Measurements from ENCODE around the gene ADAM15. TPM values are rescaled to one million over a fixed set of nuclear protein-coding genes. Genes with fewer than 3 reads are reported as not detected.

Gene ADAM15
- total and polyA plus RNA-seq, 4 donors = 10.8 to 26.8 (median 17.5) TPM

DNA sequence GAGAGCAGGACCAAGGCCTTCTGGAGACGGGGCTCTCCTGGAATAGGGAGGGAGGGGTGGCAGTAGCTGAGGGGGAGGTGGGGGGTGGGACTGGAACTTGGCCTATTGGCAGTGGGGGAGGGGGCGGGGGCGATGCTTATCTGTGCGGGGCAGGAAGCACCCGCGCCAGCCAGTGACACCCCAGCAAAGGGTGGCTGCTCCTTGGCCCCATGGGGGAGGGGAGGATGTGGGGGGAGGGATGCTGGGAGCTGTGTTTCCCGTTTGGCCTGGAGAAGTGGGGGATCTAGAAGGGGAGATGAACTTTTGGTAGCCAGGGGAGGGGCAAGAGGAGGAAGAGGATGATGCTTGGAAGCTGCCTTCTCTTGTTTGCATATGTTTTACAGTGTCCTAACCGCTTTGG lies 37.5 kb upstream of the ADAM15 start:
- Histone ChIP-seq H3K4me3 (ENCODE audit: low read depth in 1 of 3, low read length in 3 of 3) (no peak overlapping the region), H3K9ac (ENCODE audit: low read depth in 1 of 2, low read length in 2 of 2) (no peak overlapping the region), H3K36me3 (ENCODE audit: control insufficient read depth in 4 of 4, insufficient read depth in 3 of 4, low read depth in 1 of 4, low read length in 3 of 4) (peaks cover 3 to 19% (median 9%) of the 10 kb centered on the region in 4 donors), H3K9me3 (ENCODE audit: control insufficient read depth in 4 of 4, low read length in 3 of 4) (no peaks in the 10 kb centered on the region), H3K27me3 (ENCODE audit: control insufficient read depth in 4 of 4, insufficient read depth in 4 of 4, low read length in 3 of 4) (no peaks in the 10 kb centered on the region), H3K4me1 (ENCODE audit: control insufficient read depth in 4 of 4, insufficient read depth in 4 of 4, low read length in 3 of 4) (peaks cover 36 to 86% (median 58%) of the 10 kb centered on the region in 4 donors), H3K27ac (ENCODE audit: low read depth in 1 of 2, low read length in 2 of 2) (no peak overlapping the region)
- TF ChIP-seq RXRA (IDR thresholded peaks at IDR 0.05) = no peak
- no peak for TF ChIP-seq TAF1 (conservative IDR thresholded peaks at IDR 0.05)
- TF ChIP-seq, protein P1, sequence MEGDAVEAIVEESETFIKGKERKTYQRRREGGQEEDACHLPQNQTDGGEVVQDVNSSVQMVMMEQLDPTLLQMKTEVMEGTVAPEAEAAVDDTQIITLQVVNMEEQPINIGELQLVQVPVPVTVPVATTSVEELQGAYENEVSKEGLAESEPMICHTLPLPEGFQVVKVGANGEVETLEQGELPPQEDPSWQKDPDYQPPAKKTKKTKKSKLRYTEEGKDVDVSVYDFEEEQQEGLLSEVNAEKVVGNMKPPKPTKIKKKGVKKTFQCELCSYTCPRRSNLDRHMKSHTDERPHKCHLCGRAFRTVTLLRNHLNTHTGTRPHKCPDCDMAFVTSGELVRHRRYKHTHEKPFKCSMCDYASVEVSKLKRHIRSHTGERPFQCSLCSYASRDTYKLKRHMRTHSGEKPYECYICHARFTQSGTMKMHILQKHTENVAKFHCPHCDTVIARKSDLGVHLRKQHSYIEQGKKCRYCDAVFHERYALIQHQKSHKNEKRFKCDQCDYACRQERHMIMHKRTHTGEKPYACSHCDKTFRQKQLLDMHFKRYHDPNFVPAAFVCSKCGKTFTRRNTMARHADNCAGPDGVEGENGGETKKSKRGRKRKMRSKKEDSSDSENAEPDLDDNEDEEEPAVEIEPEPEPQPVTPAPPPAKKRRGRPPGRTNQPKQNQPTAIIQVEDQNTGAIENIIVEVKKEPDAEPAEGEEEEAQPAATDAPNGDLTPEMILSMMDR (IDR thresholded peaks at IDR 0.05; ENCODE audit: low read depth, low read length, missing input control) = no peak
- no peak for TF ChIP-seq REST (IDR thresholded peaks at IDR 0.05)
- TF ChIP-seq JUND (IDR thresholded peaks at IDR 0.05) = no peak
- TF ChIP-seq EGR1 (IDR thresholded peaks at IDR 0.05; ENCODE audit: low read depth in 2 of 2) = no peak
- TF ChIP-seq HNF4A (conservative IDR thresholded peaks at IDR 0.05) = no peak
- TF ChIP-seq NR2F2 (IDR thresholded peaks at IDR 0.05) = no peak
- no peak for TF ChIP-seq GABPA (IDR thresholded peaks at IDR 0.05 in 1 of 2, conservative IDR thresholded peaks at IDR 0.05 in 1 of 2)
- no peak for TF ChIP-seq RAD21 (IDR thresholded peaks at IDR 0.05)
- no peak for TF ChIP-seq FOXA1 (IDR thresholded peaks at IDR 0.05)
- TF ChIP-seq HNF4G (IDR thresholded peaks at IDR 0.05) = no peak
- TF ChIP-seq SP1 (IDR thresholded peaks at IDR 0.05) = no peak
- no peak for TF ChIP-seq FOXA2 (IDR thresholded peaks at IDR 0.05)
- TF ChIP-seq, protein P2, sequence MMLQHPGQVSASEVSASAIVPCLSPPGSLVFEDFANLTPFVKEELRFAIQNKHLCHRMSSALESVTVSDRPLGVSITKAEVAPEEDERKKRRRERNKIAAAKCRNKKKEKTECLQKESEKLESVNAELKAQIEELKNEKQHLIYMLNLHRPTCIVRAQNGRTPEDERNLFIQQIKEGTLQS (IDR thresholded peaks at IDR 0.05) = no peak
- no peak for TF ChIP-seq ZBTB33 (IDR thresholded peaks at IDR 0.05)
- peak; percentile 54 for DNase-seq (ENCODE audit: low spot score)
- WGBS = 31% methylated on average over 8 of the region's 8 CpGs
